ENCODE measurements around the gene ALCAM. TPM values are rescaled to one million over a fixed set of nuclear protein-coding genes. Genes with fewer than 3 reads are reported as not detected.

ALCAM gene
- total and polyA plus RNA-seq, 2 donors (not counting 1 experiment from before 2014, with no cell fraction given), result 6.2 to 23.8 TPM

DNA sequence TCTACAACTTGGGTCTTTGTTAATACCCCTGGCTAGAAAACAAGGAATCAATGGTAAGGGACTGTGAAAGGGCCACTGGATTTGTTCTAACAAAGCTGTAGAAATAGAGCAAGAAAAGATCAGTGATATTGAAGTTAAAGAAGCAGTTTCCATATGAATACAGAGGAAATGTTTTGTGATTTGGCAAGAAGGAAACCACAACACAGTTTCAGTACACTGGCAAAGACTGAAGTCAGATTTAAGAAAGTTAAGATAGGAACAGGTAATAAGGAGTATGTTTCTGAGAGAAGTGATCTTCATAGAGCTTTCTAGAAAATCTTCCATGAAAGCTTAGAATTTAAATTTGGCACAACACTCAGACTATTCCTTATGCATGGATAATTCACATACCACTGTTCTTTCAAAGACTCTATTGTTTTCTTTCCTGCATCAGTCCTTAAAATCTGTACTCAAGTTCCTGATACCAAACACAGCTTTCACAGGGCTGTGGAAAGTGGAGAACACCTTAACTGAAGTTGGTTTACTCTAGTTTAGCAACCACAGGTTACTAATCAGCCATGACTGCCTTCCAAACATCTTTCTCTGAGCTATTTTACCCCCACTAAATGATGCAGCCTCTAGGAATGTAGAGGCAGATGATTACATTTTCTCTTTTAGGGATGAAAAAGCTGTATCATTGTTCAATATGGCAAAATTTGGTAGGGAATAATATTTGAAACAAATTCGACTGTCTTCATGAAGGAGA is 32.4 kb upstream of the ALCAM start:
- no CpG with 5 or more reads among the region's 1 CpG for WGBS (ENCODE audit: insufficient coverage)
- H3K4me1 Mint-ChIP-seq, result no peaks in the 10 kb centered on the region

DNA sequence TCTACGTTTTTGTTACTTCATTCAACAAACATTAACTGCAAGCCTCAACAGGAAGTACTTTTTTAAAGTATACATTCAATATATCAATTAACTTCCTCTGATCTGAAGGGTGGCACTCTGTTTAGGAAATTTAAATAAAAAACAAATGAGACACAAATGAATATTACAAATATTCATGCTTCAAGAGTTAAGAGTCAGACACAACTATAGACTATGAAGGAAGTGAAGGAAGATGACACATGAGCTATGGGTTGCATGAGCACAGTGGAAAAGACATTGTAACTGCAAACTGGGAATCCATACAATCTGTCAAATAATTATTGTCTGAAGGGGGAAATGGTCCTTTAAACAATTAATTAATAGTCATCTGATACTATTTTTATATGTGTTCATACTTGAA is 26.8 kb upstream of the ALCAM start:
- Histone ChIP-seq H3K27ac (ENCODE audit: low read length in 2 of 2) (no peak overlapping the region), H3K36me3 (replicated peaks in 1 of 2; ENCODE audit: control extremely low read depth in 1 of 2, control insufficient read depth in 1 of 2, extremely low read depth in 1 of 2, insufficient read depth in 2 of 2, low read length in 1 of 2) (no peaks in the 10 kb centered on the region), H3K4me2 (replicated peaks; ENCODE audit: low read depth, low read length, poor library complexity, severe bottlenecking) (no peak overlapping the region), H3K9ac (ENCODE audit: low read length) (no peak overlapping the region), H3K4me1 (ENCODE audit: control insufficient read depth in 2 of 2, insufficient read depth in 2 of 2, low read length in 2 of 2) (no peaks in the 10 kb centered on the region), H3K4me3 (ENCODE audit: control extremely low read depth in 1 of 5, extremely low read depth in 1 of 5, insufficient read depth in 1 of 5, low read depth in 2 of 5, low read length in 4 of 5) (no peak overlapping the region), H3K27me3 (replicated peaks in 1 of 4; ENCODE audit: control extremely low read depth in 1 of 4, control insufficient read depth in 3 of 4, insufficient read depth in 4 of 4, low read length in 3 of 4) (no peaks in the 10 kb centered on the region), H4K20me1 (ENCODE audit: control insufficient read depth, insufficient read depth, low read length, poor library complexity, severe bottlenecking) (no peaks in the 10 kb centered on the region), H3K9me3 (ENCODE audit: control extremely low read depth in 1 of 3, control insufficient read depth in 2 of 3, insufficient read depth in 1 of 3, low read length in 2 of 3) (no peaks in the 10 kb centered on the region), H3K79me2 (ENCODE audit: control insufficient read depth, insufficient read depth, low read length) (no peaks in the 10 kb centered on the region), H2AFZ (ENCODE audit: insufficient read depth, low read depth, low read length, poor library complexity, severe bottlenecking) (no peak overlapping the region)
- intact Hi-C loops (cut with micrococcal nuclease), result no loop called here
- no peak for ATAC-seq (ENCODE audit: low read depth)
- DNase-seq, result no peak
- ChIA-PET POLR2A (no interaction called here), CTCF (no interaction called here)
- H3K9me3 Mint-ChIP-seq (ENCODE audit: insufficient read depth), result no peaks in the 10 kb centered on the region
- H3K4me1 Mint-ChIP-seq, result no peaks in the 10 kb centered on the region
- no peak for TF ChIP-seq EZH2 (IDR thresholded peaks at IDR 0.05; ENCODE audit: borderline replicate concordance, insufficient read depth, low read depth, low read length, poor library complexity, severe bottlenecking)
- TF ChIP-seq, protein P1, sequence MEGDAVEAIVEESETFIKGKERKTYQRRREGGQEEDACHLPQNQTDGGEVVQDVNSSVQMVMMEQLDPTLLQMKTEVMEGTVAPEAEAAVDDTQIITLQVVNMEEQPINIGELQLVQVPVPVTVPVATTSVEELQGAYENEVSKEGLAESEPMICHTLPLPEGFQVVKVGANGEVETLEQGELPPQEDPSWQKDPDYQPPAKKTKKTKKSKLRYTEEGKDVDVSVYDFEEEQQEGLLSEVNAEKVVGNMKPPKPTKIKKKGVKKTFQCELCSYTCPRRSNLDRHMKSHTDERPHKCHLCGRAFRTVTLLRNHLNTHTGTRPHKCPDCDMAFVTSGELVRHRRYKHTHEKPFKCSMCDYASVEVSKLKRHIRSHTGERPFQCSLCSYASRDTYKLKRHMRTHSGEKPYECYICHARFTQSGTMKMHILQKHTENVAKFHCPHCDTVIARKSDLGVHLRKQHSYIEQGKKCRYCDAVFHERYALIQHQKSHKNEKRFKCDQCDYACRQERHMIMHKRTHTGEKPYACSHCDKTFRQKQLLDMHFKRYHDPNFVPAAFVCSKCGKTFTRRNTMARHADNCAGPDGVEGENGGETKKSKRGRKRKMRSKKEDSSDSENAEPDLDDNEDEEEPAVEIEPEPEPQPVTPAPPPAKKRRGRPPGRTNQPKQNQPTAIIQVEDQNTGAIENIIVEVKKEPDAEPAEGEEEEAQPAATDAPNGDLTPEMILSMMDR (IDR thresholded peaks at IDR 0.05), result no peak
- WGBS (ENCODE audit: insufficient coverage), result no CpG with 5 or more reads among the region's 1 CpG
- H3K27me3 Mint-ChIP-seq, result no peaks in the 10 kb centered on the region
- H3K4me3 Mint-ChIP-seq, result no peak overlapping the region
- H3K27ac Mint-ChIP-seq, result no peak overlapping the region

More for the DNA sequence above, 32.4 kb upstream of the ALCAM start:
- Histone ChIP-seq H3K79me2 (ENCODE audit: control insufficient read depth, insufficient read depth, low read length) (no peaks in the 10 kb centered on the region), H3K27ac (ENCODE audit: low read length in 2 of 2) (no peak overlapping the region), H3K9ac (ENCODE audit: low read length) (no peak overlapping the region), H3K36me3 (replicated peaks in 1 of 2; ENCODE audit: control extremely low read depth in 1 of 2, control insufficient read depth in 1 of 2, extremely low read depth in 1 of 2, insufficient read depth in 2 of 2, low read length in 1 of 2) (no peaks in the 10 kb centered on the region), H3K4me3 (ENCODE audit: control extremely low read depth in 1 of 5, extremely low read depth in 1 of 5, insufficient read depth in 1 of 5, low read depth in 2 of 5, low read length in 4 of 5) (no peak overlapping the region), H3K27me3 (replicated peaks in 1 of 4; ENCODE audit: control extremely low read depth in 1 of 4, control insufficient read depth in 3 of 4, insufficient read depth in 4 of 4, low read length in 3 of 4) (no peaks in the 10 kb centered on the region), H3K9me3 (ENCODE audit: control extremely low read depth in 1 of 3, control insufficient read depth in 2 of 3, insufficient read depth in 1 of 3, low read length in 2 of 3) (no peaks in the 10 kb centered on the region), H4K20me1 (ENCODE audit: control insufficient read depth, insufficient read depth, low read length, poor library complexity, severe bottlenecking) (no peaks in the 10 kb centered on the region), H3K4me1 (ENCODE audit: control insufficient read depth in 2 of 2, insufficient read depth in 2 of 2, low read length in 2 of 2) (no peaks in the 10 kb centered on the region), H2AFZ (ENCODE audit: insufficient read depth, low read depth, low read length, poor library complexity, severe bottlenecking) (no peak overlapping the region), H3K4me2 (replicated peaks; ENCODE audit: low read depth, low read length, poor library complexity, severe bottlenecking) (no peak overlapping the region)
- Mint-ChIP-seq H3K9me3 (ENCODE audit: insufficient read depth) (peaks cover 4% of the 10 kb centered on the region), H3K27me3 (no peaks in the 10 kb centered on the region), H3K4me3 (no peak overlapping the region), H3K27ac (no peak overlapping the region)
- ChIA-PET CTCF (no interaction called here), POLR2A (no interaction called here)
- ATAC-seq (ENCODE audit: low read depth) (no peak), DNase-seq (no peak)
- TF ChIP-seq, protein P1 (IDR thresholded peaks at IDR 0.05), result no peak
- no peak for TF ChIP-seq EZH2 (IDR thresholded peaks at IDR 0.05; ENCODE audit: borderline replicate concordance, insufficient read depth, low read depth, low read length, poor library complexity, severe bottlenecking)
- intact Hi-C loops (cut with micrococcal nuclease), result no loop called here

All from B cell (primary cell).